ENCODE measurements around the gene FTSJ3. TPM values are rescaled to one million over a fixed set of nuclear protein-coding genes. Genes with fewer than 3 reads are reported as not detected.

FTSJ3 gene
- total and polyA plus RNA-seq, 2 of the 13 experiments (the other 11 are each of a cell fraction or from before 2014, with no cell fraction given), result 26.0 to 64.2 TPM

GRCh38 chr17:63786117-63786516 is 41.3 kb downstream of the FTSJ3 start (continued):
- 0 out of 2 replicates have a peak, but pooled peaks have one; percentile 17 for TF ChIP-seq IKZF5 (CRISPR knock-in tag; IDR thresholded peaks at IDR 0.05)
- 0 out of 2 replicates have a peak, but pooled peaks have one; percentile 37 for TF ChIP-seq ZNF331 (CRISPR knock-in tag; IDR thresholded peaks at IDR 0.05)
- no peak for TF ChIP-seq KMT2A (CRISPR knock-in tag; IDR thresholded peaks at IDR 0.05)
- TF ChIP-seq TOE1 (CRISPR knock-in tag; IDR thresholded peaks at IDR 0.05), result no peak
- no peak for TF ChIP-seq PITX1 (CRISPR knock-in tag; IDR thresholded peaks at IDR 0.05)
- peak; percentile 98 for TF ChIP-seq ZNF121 (CRISPR knock-in tag; IDR thresholded peaks at IDR 0.05)
- TF ChIP-seq KLF11 (CRISPR knock-in tag; IDR thresholded peaks at IDR 0.05), result 0 out of 2 replicates have a peak, but pooled peaks have one; percentile 12
- TF ChIP-seq ZNF816 (CRISPR knock-in tag; IDR thresholded peaks at IDR 0.05; ENCODE audit: borderline replicate concordance), result 0 out of 2 replicates have a peak, but pooled peaks have one; percentile 31
- TF ChIP-seq PBX2 (CRISPR knock-in tag; IDR thresholded peaks at IDR 0.05), result no peak
- no peak for TF ChIP-seq ADNP (CRISPR knock-in tag; IDR thresholded peaks at IDR 0.05)
- TF ChIP-seq KDM1A (CRISPR knock-in tag; IDR thresholded peaks at IDR 0.05), result no peak
- TF ChIP-seq ZNF34 (CRISPR knock-in tag; IDR thresholded peaks at IDR 0.05; ENCODE audit: borderline replicate concordance), result no peak
- TF ChIP-seq ZNF563 (CRISPR knock-in tag; IDR thresholded peaks at IDR 0.05), result no peak
- TF ChIP-seq ZFP90 (CRISPR knock-in tag; IDR thresholded peaks at IDR 0.05; ENCODE audit: borderline replicate concordance), result 0 out of 2 replicates have a peak, but pooled peaks have one; percentile 46
- no peak for TF ChIP-seq RORA (CRISPR knock-in tag; IDR thresholded peaks at IDR 0.05)
- no peak for TF ChIP-seq SOX13 (IDR thresholded peaks at IDR 0.05)
- peak in 1 of 2 experiments; percentile 52; a peak in 1 of 4 replicates for TF ChIP-seq SOX13 (CRISPR knock-in tag; conservative IDR thresholded peaks at IDR 0.05 in 1 of 2, IDR thresholded peaks at IDR 0.05 in 1 of 2)
- no peak for TF ChIP-seq SKIL (CRISPR knock-in tag; IDR thresholded peaks at IDR 0.05; ENCODE audit: borderline replicate concordance)
- no peak; the same call in 1 of the 2 replicates for TF ChIP-seq SOX5 (CRISPR knock-in tag; IDR thresholded peaks at IDR 0.05; ENCODE audit: borderline replicate concordance)
- 0 out of 2 replicates have a peak, but pooled peaks have one; percentile 28 for TF ChIP-seq ZNF646 (CRISPR knock-in tag; IDR thresholded peaks at IDR 0.05)

All from HepG2 (cell line).